GM21825 (cell line): Measurements from ENCODE around the gene PRR14L.

ENCODE experiments used
- ATAC-seq: cut with Tn5 transposase; IDR thresholded peaks from one replicate; pipeline ENCODE4 v1.9.1; 2021; ENCODE audit warnings: mild to moderate bottlenecking, moderate library complexity; ENCODE audit not compliant: unreplicated experiment

PRR14L gene

GRCh38 chr22:31647066-31647465 lies 102.9 kb downstream of the PRR14L start:
- ATAC-seq, result no peak

GRCh38 chr22:31646186-31647019 lies 103.5 kb downstream of the PRR14L start:
- ATAC-seq, result peak; percentile 55

DNA sequence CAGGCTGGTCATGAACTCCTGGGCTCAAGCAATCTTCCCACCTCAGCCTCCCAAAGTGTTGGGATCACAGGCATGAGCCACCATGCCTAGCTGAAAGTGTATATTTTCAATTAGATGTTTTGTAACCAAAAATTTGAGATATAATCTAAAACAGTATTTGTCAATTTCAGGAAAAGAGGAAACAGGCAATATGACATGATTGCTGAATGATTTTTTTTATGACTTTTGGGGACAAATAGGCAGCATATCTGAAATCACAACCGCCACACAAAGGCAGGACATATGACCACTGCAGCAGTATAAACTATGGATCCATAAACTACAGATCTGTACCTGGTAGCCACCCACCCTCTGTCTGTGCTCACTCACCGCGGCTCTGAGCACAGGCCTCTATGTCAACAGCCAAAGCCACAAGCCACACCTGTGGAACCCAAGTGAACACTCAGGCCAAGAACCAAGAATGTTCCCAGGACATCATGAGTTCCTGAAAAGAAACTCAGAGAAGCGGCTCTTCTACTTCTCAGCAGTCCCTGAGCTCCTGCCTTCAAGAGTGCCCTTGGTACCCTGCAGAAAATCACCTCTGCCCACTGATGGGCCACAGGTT lies 110.4 kb downstream of the PRR14L start:
- no peak for ATAC-seq

DNA sequence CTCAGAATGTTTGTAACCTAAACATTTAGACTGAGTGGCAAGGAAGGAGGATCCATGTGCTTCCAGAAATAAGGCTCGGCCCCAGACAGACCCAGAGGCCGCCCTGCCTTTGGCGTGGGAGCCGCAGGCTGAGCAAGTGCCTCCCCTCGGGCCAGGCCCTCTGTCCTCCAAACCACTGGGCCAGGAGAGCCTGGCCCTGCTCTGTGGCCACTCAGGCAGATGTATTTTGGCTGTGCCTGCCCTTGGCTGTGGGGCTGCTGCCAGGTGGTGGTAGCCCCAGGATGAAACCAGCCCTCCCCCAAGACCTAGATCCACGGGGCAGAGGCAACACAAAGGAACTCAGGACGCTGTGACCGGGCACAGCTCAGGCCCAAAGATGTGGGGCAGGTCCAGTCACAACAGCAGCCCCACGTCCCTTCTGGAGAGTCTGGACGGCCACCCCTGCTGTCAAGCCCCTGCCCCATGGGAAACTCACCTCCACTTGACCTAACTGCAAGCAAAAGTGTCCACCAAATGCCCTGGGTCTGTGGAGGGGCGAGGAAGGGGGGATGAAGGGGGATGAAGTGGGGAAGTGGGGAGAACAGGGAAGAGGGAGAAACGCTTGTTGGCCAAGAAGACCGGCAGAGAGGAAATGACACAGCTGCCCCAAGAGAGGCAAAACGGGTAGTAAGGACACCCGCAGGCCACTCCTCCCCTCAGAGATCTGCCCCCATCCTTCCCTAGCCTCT lies 111.9 kb downstream of the PRR14L start:
- ATAC-seq, result peak; percentile 40

DNA sequence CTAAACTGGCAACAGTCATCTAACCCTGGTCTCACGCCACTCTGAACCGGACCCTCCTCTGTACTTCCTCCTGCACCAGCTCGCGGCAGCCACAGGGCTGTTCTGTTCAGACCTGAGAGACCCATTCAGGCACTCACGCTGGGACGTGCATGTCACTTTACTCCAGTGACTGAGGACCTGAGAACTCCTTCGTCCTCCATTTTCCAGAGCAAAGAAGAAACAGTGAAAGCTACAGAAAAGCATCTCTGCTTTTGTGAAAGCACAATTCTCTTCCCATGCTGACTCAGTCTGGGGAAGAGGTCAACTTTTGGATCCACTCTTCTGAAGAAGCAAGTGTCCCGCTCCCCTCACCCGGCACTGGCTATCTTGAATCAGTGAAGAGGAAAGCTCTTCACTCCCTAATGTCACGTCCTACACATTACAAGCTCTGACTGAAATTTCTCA lies 112.5 kb downstream of the PRR14L start:
- ATAC-seq, result peak; percentile 45

- no peak for ATAC-seq
Measured at GRCh38 chr22:31635638-31636306, 114.2 kb downstream of the PRR14L start.

- ATAC-seq, result no peak
Measured at GRCh38 chr22:31631436-31631835, 118.5 kb downstream of the PRR14L start.
